GM19438 (cell line): ENCODE data around the gene STAT2.
"Not testable (repeated sequence)": the region's sequence is repeated elsewhere in the genome, so short reads cannot be mapped to it uniquely, and the experiment has no call there.

Experiments used
- ATAC-seq: cut with Tn5 transposase; IDR thresholded peaks from one replicate; pipeline ENCODE4 v1.9.1; 2021; ENCODE audit warnings: low read depth; ENCODE audit not compliant: unreplicated experiment

The STAT2 gene

DNA sequence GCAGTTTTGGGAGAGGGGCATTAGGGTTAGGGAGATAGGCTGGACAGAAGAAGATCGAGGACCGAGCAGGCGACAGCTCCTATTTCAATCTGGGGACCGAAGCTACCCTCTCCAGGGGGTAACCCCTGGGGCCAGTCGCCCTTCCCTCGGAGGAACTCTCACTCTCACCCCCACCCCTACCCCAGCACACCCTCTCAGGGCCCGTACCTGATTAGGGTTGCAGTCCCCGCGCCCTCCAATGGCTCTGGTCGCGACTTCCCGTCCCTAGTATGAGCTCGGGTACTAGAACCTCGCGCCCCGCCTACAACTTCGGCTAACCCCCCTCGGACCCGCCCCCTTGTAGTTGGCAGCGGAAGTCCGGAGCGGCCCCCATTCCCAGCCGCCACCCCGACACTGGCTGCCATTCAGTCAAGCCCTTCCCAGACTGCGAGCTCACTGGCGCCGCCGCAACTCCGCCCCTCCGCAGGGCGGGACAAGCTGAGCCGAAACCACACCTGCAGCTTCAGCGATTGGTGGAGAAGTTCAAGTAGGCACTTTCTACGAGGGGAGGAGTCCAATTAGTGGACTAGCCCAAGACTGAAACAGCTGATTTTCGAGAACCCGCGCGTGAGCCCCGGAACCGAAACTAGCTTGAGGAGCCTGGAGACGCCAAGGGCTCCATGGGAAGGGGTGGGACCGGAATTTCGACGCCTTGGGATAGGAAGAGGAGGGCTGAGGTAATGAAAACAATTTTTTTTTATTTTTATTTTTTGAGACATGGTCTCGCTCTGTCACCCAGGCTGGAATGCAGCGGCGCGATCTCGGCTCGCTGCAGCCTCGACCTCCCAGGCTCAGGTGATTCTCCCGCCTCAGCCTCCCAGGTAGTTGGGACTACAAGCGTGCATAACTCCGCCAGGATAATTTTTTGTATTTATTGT lies at the start of gene STAT2:
Gene STAT2 (minus strand): TSS at position 257 of the 917 bp plus-strand sequence. CDS start 3,536 bp downstream, outside the sequence.
- peak; percentile 94 for ATAC-seq

DNA sequence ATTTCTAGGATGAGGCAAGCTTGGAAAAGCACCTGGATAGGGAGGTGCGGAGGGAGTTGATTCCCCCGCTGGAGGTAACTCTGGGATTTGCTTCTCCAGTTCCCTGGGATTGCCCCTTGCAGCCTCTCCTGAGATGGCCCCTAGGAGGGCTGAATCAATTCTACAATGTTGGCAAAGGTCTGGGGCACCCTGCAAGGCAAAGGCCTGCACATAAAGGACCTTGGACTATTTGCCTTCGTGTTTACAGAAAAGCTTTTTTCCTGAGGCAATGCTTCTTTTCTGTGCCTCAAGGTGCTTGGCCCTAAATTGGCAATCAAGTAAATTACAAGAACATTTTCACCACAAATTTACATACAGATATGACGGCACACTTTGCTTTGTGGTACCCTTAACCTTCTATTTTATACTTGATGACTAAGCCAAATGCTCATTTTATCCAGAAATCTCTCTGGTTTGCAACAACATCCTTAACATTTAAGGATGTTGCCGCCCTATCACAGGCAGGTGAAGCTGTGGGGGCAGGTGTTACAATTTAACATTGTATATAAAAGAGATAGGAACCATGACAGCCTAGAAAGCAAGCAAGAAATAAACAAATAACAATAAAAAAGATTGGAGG lies 49.0 kb upstream of the STAT2 start:
- no peak for ATAC-seq

DNA sequence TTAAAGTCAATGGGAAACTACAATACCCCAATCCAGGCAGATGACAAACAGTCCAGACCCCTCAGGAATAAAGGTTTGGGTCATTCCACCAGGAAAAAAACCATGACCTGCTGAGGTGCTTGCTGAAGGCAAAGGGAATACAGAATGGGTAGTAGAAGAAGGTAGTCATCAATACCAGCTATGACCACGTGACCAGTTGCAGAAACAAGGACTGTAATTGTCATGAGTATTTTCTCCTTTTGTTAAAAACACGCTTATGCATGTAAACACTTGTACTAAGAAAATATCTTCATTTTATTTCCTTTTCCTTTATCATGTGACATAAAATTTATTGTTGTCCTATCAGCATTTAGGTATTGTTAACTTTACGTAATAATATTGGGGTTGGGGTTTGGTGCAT lies 44.3 kb upstream of the STAT2 start:
- not testable (repeated sequence) for ATAC-seq

DNA sequence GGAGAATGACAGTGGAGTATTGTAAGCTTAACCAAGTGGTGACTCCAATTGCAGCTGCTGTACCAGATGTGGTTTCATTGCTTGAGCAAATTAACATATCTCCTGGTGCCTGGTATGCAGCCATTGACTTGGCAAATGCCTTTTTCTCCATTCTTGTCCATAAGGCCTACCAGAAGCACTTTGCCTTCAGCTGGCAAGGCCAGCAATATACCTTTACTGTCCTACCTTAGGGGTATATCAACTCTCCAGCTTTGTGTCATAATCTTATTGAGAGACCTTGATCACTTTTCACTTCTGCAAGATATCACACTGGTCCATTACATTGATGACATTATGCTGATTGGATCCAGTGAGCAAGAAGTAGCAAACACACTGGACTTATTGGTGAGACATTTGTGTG lies 41.7 kb upstream of the STAT2 start:
- ATAC-seq = not testable (repeated sequence)

DNA sequence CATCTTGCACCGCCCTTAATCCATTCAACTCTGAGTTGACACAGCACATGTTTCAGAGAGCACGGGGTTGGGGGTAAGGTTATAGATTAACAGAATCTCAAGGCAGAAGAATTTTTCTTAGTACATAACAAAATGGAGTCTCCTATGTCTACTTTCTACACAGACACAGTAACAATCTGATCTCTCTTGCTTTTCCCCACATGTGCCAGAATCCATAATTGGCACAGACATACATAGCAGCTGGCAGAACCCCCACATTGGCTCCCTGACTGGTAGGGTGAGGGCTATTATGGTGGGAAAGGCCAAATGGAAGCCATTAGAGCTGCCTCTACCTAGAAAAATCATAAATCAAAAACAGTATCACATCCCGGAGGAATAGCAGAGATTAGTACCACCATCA lies 41.2 kb upstream of the STAT2 start:
- ATAC-seq = not testable (repeated sequence)

DNA sequence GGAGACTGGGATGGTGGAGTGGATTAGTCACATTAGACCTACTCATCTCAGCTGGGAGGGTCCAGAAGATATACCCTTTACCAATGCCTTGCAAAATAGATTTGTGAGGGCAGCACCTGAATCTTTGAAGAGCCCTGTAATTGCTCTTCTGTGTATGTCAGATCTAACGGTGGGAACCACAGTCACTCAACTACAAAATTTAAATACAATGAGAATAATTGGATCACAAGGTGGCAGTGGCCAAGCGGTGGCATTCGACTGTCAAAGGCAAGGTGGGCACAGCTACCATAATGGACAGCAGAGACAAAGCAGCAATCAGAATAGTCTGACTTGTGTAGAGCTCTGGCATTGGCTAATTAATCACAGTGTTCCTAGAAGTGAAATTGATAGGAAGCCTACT lies 39.6 kb upstream of the STAT2 start:
- not testable (repeated sequence) for ATAC-seq

DNA sequence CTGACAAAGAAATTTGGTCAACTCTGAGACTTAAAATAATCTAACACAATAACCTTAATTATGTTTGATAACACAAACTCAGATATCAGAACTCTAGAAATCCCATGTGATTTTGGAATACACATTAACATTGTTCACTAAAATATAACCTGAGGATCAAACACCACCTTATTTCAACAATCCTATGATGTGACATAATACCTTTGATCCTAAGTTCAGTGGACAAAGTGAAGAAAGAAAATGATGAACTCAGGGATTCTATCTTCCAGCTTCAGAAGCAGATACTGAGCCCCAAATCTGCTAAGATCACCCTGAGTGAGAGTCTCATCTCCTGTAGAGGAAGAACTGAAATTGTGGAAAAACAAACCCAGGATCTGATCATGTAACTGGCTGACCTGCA lies 38.4 kb upstream of the STAT2 start:
- no peak for ATAC-seq

DNA sequence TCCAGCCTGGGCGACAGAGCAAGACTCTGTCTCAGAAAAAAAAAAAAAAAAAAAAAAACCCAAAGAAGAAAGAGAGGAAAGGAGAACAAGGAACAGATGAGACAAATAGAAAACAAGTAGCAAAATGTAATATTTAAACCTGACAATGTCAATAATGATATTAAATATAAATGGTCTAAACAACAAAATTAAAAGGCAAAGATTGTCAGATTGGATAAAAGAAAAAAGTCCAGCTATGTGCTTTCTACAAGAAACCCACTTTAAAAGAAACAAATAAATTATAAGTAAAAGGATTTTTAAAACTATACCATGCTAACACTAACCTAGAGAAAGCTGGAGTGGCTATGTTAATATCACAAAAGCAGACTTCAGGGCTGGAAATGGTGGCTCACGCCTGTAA lies 32.4 kb upstream of the STAT2 start:
- no peak for ATAC-seq

DNA sequence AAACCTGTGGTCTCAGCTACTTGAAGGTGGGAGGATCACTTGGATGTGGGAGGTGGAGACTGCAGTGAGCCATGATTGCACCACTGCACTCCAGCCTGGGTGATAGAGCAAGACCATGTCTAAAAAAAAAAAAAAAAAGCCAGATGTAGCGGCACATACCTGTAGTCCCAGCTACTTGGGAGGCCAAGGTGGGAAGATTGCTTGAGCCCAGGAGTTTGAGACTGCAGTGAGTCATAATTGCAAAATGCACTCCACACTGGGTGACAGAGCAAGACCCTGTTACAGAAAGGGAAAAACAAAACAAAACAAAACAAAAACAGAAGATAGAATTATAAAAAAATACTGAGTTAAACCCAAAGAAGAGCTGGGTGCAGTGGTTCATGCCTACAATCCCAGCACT lies 31.8 kb upstream of the STAT2 start:
- no peak for ATAC-seq

DNA sequence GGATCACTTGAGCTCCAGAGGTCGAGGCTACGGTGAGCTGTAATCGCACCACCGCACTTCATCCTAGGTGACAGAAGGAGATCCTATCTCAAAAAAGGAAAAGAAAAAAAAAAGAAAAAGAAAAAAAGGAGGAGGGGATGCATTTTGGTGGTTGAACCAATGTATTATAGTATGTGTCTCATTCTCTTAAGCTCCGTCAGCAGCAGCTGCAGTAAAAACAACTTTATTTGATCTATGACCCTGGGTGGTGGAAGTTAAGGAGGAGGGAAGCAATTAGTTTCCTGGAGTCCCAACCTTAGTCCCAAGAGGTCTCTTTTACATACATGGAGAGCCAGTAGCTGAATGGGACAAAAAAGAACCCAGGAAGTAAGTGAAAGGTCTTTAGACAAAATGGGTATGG lies 29.5 kb upstream of the STAT2 start:
- no peak for ATAC-seq

DNA sequence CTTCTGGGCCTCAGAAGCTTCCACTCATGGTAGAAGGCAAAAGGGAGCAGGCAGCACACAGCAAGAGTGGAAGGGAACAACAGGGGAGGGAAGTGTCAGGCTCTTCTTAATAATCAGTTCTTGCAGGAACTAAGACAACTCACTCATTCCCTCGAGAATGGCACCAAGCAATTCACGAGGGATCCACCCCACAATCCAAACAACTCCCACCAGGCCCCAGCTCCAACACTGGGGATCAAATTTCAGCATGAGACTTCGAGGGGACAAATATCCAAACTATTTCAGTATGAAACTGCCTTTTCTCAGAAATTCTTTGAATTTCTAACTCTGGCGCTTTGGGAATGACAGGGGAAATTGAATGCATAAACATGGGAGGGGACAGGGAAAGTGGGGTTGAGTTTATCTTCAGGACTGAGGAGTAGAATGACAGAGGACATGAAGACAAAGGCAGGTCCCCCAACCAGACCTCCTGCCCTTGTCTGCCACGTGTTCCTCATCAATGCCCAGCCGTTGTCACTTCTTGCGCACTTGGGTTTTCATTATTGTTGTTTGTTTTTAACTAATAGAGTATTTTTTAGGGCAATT lies 27.3 kb upstream of the STAT2 start:
- no peak for ATAC-seq

DNA sequence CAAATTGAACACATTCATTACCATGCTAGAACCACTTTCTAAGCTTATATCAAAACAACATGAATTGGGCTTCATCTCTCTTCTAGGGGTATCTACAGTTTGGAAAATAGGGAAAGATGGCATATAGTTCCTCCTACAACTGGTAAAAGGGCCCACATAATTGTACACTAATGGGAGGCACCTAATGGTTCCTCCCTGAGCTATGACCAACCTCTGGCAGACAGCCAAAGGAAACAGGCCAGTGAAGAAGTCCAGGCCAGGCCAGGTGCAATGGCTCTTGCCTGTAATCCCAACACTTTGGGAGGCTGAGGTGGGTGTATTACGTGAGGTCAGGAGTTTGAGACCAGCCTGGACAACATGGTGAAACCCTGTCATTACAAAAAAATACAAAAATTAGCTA lies 26.0 kb upstream of the STAT2 start:
- ATAC-seq = no peak

DNA sequence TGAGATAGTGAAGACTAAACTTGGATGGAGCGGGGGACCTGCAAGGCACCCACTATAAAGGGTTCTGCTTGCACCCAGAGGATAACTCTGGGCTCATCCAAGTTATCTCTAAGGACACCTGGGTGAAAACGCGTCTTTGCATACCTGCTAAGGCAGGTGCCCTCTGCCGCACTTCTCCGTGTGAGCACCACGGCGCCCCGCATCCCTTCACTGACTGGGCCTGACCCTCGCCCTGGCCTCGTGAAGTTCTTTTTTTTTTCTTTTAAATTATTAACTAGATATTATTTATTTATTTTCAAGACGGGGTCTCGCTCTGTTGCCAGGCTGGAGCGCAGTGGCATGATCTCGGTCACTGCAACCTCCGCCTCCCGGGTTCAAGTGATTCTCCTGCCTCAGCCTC lies 22.7 kb upstream of the STAT2 start:
- ATAC-seq = no peak

DNA sequence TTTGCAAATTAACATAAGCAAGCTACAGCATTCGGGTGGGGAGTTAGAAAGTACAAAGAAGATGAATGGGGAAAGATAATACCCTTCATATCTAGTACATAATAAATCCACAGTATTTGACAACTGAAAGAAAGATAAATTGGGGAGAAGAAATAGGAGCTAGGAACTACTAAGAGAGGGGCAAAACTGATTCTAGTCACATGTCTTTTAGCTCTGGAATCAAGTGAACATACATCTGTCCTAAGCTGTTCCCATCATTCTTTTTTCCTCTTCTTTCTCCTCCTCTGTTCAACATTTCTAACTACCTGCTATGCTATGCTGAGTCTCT lies 18.0 kb upstream of the STAT2 start:
- ATAC-seq = no peak

DNA sequence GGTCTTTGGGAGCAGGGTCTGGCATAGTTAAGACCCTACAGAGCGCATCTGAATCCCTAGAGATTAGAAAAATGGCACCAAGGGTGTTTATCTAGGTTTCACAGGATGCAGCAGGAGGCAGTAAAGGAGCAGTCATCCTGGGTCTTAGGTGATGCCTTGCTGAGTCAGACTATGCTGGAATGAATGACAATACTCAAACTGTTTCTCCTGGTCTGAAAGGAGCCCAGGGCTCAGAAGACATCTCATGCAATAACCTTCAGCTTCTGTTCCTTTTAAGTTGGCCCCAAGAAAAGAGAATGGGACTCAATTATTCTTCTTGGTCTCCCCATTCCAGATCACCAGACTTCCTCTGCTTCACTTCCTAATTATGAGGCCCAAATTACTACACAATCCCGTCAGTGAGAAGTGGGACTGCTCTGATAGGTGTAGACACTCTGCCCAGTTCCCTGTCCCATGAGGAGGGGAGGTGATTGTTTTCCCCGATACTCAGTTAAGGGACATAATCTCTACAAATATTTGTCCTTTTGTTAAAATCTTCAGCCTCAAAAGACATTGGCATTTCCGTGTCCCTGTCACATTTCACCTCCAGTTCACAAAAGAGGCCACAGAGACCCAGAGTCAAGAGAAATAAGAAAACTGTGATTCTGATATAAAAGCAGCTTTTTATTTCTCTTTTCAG lies 17.5 kb upstream of the STAT2 start:
- no peak for ATAC-seq

DNA sequence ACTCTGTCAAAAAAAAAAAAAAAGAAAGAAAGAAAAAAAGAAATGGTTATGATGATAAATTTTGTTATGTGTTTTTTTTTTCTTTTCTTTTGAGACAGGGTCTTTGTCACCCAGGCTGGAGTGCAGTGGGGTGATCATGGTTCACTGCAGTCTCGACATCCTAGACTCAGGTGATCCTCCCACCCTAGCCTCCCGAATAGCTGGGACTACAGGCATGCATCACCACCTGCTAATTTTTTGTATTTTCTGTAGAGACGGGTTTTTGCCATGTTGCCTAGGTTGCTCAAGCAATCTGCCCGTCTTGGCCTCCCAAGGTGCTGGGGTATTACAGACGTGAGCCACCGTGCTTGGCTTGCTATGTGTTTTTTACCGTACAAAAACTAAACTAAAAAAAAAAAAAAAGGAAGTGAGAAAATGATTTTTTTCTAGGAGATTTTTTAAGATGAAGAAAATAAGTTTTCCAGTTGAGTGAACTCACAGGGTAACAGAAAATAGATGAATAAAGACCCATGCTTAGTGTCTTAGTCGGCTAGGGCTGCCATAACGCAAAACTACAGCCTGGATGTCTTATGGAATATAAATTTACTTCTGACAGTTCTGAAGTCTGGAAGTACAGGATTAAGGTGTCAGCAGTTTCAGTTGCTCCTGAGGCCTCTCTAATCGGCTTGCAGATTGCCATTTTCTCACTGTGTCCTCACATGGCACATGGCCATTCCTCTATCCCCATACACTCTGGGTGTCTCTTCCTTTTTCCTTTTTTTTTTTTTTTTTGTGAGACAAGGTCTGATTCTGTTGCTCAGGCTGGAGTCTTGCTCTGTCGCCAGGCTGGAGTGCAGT lies 15.9 kb upstream of the STAT2 start:
- peak; percentile 72 for ATAC-seq

DNA sequence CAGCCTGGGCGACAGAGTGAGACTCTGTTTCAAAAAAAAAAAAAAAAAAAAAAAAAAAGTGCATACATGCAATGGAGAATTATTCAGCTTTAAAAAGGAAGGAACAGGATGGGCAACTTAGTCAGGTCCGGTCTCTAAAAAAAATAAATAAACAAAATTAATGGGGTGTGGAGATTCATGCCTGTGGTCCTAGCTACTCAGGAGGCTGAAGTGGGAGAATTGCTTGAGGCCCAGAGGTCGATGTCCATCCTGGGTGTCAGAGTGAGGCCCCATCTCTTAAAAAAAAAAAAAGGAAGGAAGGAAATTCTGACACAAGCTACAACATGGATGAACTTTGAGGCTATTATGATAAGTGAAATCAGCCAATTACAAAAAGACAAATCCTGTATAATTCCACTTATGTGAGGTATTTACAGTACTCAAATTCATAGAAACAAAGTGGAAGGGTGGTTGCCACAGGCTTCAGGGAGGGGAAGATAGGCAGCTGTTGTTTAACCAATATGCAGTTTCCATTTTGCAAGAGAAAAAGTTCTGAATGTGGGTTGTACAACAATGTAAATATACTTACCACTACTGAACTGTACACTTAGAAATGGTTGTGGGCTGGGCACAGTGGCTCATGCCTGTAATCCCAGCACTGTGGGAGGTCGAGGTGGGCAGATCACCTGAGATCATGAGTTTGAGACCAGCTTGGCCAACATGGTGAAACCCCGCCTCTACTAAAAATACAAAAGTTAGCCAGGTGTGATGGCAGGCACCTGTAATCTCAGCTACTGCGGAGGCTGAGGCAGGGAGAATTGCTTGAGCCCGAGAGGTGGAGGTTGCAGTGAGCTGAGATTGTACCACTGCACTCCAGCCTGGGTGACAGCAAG lies 15.1 kb upstream of the STAT2 start:
- ATAC-seq = peak; percentile 34

DNA sequence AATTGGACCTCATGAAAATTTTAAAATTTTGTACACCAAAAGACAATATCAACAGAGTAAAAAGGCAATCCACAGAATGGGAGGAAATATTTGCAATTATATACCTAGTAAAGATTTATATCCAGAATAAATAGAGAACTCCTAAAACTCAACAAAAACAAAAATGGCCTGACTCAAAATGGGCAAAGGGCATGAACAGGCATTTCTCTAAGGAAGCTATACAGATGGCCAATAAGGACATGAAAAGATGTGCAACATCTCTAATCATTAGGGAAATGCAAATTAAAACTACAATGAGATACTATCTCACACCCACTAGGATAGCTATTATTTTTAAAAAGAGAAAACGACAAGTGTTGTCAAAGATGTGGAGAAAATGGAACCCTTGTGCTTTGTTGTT lies 13.6 kb upstream of the STAT2 start:
- no peak for ATAC-seq

DNA sequence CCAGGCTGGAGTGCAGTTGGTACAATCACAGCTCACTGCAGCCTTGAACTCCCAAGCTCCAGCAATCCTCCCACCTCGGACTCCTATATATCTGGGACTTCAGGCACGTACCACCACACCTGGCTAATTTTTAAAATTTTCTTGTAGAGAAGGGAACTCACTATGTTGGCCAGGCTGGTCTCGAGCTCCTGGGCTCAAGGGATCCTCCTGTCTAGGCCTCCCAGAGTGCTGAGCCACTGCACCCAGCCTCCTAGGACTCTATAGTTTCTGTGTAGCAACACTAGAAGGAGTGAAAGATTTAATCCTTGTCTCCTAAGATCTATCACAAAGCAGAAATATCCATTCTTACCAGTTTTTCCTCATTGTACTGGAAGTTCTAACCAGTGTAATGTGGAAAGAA lies 7.0 kb upstream of the STAT2 start:
- no peak for ATAC-seq
